IPS DF 6.9 (cell line): ENCODE data around the gene EREG.
"Not testable (repeated sequence)": the region's sequence is repeated elsewhere in the genome, so short reads cannot be mapped to it uniquely, and the experiment has no call there.

Source experiments
- DNase-seq: peaks from one replicate; pipeline ENCODE4 v3.0.0-alpha.2; 2013; ENCODE audit warnings: low read depth, low spot score
- H3K27ac ChIP-seq: one replicate; pipeline ENCODE4 v1.5.1; 2013; ENCODE audit warnings: low read length, control low read depth
- H3K27me3 ChIP-seq: 2 replicates; pipeline ENCODE4 v1.6.1; 2013; ENCODE audit warnings: mild to moderate bottlenecking, low read length; ENCODE audit not compliant: control insufficient read depth, insufficient read depth
- H3K36me3 ChIP-seq: 2 replicates; pipeline ENCODE4 v1.6.1; 2013; ENCODE audit warnings: low read length; ENCODE audit not compliant: control insufficient read depth, insufficient read depth
- H3K4me1 ChIP-seq: 2 replicates; pipeline ENCODE4 v1.6.1; 2013; ENCODE audit warnings: low read length; ENCODE audit not compliant: control insufficient read depth, insufficient read depth
- H3K4me3 ChIP-seq: 2 replicates; pipeline ENCODE4 v1.5.1; 2013; ENCODE audit warnings: mild to moderate bottlenecking, low read length
- H3K9me3 ChIP-seq: 2 replicates; pipeline ENCODE4 v1.6.1; 2013; ENCODE audit warnings: low read length, inconsistent platforms; ENCODE audit not compliant: control insufficient read depth, insufficient read depth
- WGBS: extraction: QIAGEN DNeasy Blood & Tissue Kit; methylation state at CpG from one replicate; pipeline ENCODE4 v1.1.7; 2013; ENCODE audit warnings: mixed read lengths, missing lambda C conversion rate; ENCODE audit not compliant: insufficient read length, insufficient coverage; 5-methylcytosine and 5-hydroxymethylcytosine counted together

Gene EREG

GRCh38 chr4:74340421-74340820, 24.5 kb upstream of the EREG start:
- not testable (repeated sequence) for H3K36me3 ChIP-seq

GRCh38 chr4:74344031-74344430, 20.9 kb upstream of the EREG start:
- no peaks in the 10 kb centered on the region for H3K4me1 ChIP-seq
- 0 out of 2 replicates have a peak, but pooled peaks cover 3% of the 10 kb centered on the region for H3K36me3 ChIP-seq
- no peak overlapping the region for H3K27ac ChIP-seq
- no peak overlapping the region for H3K4me3 ChIP-seq
- peaks cover 3% of the 10 kb centered on the region for H3K9me3 ChIP-seq
- WGBS: no CpG with 5 or more reads among the region's 1 CpG
- no peaks in the 10 kb centered on the region for H3K27me3 ChIP-seq
- DNase-seq: no peak

More at GRCh38 chr4:74340421-74340820, 24.5 kb upstream of the EREG start:
- H3K27me3 ChIP-seq, H3K27ac ChIP-seq, H3K9me3 ChIP-seq, H3K4me1 ChIP-seq, DNase-seq, H3K4me3 ChIP-seq: not testable (repeated sequence)

- no peaks in the 10 kb centered on the region for H3K27me3 ChIP-seq
- no peak overlapping the region for H3K4me3 ChIP-seq
- no peaks in the 10 kb centered on the region for H3K4me1 ChIP-seq
- no peaks in the 10 kb centered on the region for H3K9me3 ChIP-seq
- H3K27ac ChIP-seq: no peak overlapping the region
- no CpG with 5 or more reads among the region's 4 CpGs for WGBS
- DNase-seq: no peak
- H3K36me3 ChIP-seq: no peaks in the 10 kb centered on the region
Observed at GRCh38 chr4:74353858-74354257, 11.1 kb upstream of the EREG start.

GRCh38 chr4:74357965-74358364, 7.0 kb upstream of the EREG start:
- H3K4me1 ChIP-seq: no peaks in the 10 kb centered on the region
- no peaks in the 10 kb centered on the region for H3K9me3 ChIP-seq
- DNase-seq: no peak
- WGBS: no CpG with 5 or more reads among the region's 1 CpG
- no peaks in the 10 kb centered on the region for H3K27me3 ChIP-seq
- no peak overlapping the region for H3K27ac ChIP-seq
- no peaks in the 10 kb centered on the region for H3K36me3 ChIP-seq
- H3K4me3 ChIP-seq: no peak overlapping the region

GRCh38 chr4:74361671-74362070, 3.3 kb upstream of the EREG start:
- H3K27ac ChIP-seq: no peak overlapping the region
- H3K27me3 ChIP-seq: peaks cover 3% of the 10 kb centered on the region; the same call in 1 of the 2 replicates
- no peaks in the 10 kb centered on the region for H3K36me3 ChIP-seq
- H3K4me3 ChIP-seq: no peak overlapping the region
- no peaks in the 10 kb centered on the region; the same call in 1 of the 2 replicates for H3K4me1 ChIP-seq
- no peaks in the 10 kb centered on the region for H3K9me3 ChIP-seq
- no peak for DNase-seq
- no CpG with 5 or more reads among the region's 4 CpGs for WGBS

- no peak overlapping the region for H3K4me3 ChIP-seq
- H3K9me3 ChIP-seq: no peaks in the 10 kb centered on the region
- no peak overlapping the region for H3K27ac ChIP-seq
- no CpG with 5 or more reads among the region's 3 CpGs for WGBS
- no peak for DNase-seq
- no peaks in the 10 kb centered on the region for H3K36me3 ChIP-seq
- peaks cover 3% of the 10 kb centered on the region; the same call in 1 of the 2 replicates for H3K27me3 ChIP-seq
- no peaks in the 10 kb centered on the region; the same call in 1 of the 2 replicates for H3K4me1 ChIP-seq
Observed at GRCh38 chr4:74362347-74362746, 2.6 kb upstream of the EREG start.

GRCh38 chr4:74364256-74364651, 691 bp upstream of the EREG start:
- H3K4me3 ChIP-seq: peak overlapping the region; percentile 72; the same call in 1 of the 2 replicates
- WGBS: no CpG with 5 or more reads among the region's 8 CpGs
- no peak for DNase-seq

GRCh38 chr4:74365761-74366160, 816 bp downstream of the EREG start:
- DNase-seq: no peak
- H3K9me3 ChIP-seq: no peaks in the 10 kb centered on the region

More at GRCh38 chr4:74364256-74364651, 691 bp upstream of the EREG start:
- no peaks in the 10 kb centered on the region for H3K36me3 ChIP-seq
- H3K4me1 ChIP-seq: no peaks in the 10 kb centered on the region; the same call in 1 of the 2 replicates
- peaks cover 3% of the 10 kb centered on the region; the same call in 1 of the 2 replicates for H3K27me3 ChIP-seq
- no peak overlapping the region for H3K27ac ChIP-seq
- H3K9me3 ChIP-seq: no peaks in the 10 kb centered on the region

GRCh38 chr4:74366367-74366911, 1.5 kb downstream of the EREG start:
- Histone ChIP-seq H3K36me3 (no peaks in the 10 kb centered on the region), H3K9me3 (no peaks in the 10 kb centered on the region), H3K27ac (no peak overlapping the region), H3K4me3 (no peak overlapping the region), H3K27me3 (peaks cover 3% of the 10 kb centered on the region; the same call in 1 of the 2 replicates), H3K4me1 (no peaks in the 10 kb centered on the region; the same call in 1 of the 2 replicates)
- no CpG with 5 or more reads among the region's 2 CpGs for WGBS
- DNase-seq: no peak

More at GRCh38 chr4:74365761-74366160, 816 bp downstream of the EREG start:
- Histone ChIP-seq H3K4me1 (no peaks in the 10 kb centered on the region; the same call in 1 of the 2 replicates), H3K27me3 (peaks cover 3% of the 10 kb centered on the region; the same call in 1 of the 2 replicates), H3K36me3 (no peaks in the 10 kb centered on the region), H3K27ac (no peak overlapping the region), H3K4me3 (peak overlapping the region; percentile 7; the same call in 1 of the 2 replicates)
- WGBS: no CpG with 5 or more reads among the region's 11 CpGs

GRCh38 chr4:74367656-74368290, 2.8 kb downstream of the EREG start:
- Histone ChIP-seq H3K27ac (no peak overlapping the region), H3K4me1 (no peaks in the 10 kb centered on the region; the same call in 1 of the 2 replicates), H3K27me3 (peaks cover 3% of the 10 kb centered on the region; the same call in 1 of the 2 replicates), H3K9me3 (no peaks in the 10 kb centered on the region), H3K4me3 (no peak overlapping the region), H3K36me3 (no peaks in the 10 kb centered on the region)
- WGBS: no CpG with 5 or more reads among the region's 1 CpG
- DNase-seq: no peak
